GM19324 (cell line): ENCODE results near the gene AP2B1.
"Not testable (repeated sequence)": the region's sequence is repeated elsewhere in the genome, so short reads cannot be mapped to it uniquely, and the experiment has no call there.

Experiments
- ATAC-seq: cut with Tn5 transposase; IDR thresholded peaks from one replicate; pipeline ENCODE4 v1.9.1; 2021; ENCODE audit warnings: mild to moderate bottlenecking, moderate library complexity; ENCODE audit not compliant: unreplicated experiment, low FRiP score

Gene AP2B1

DNA sequence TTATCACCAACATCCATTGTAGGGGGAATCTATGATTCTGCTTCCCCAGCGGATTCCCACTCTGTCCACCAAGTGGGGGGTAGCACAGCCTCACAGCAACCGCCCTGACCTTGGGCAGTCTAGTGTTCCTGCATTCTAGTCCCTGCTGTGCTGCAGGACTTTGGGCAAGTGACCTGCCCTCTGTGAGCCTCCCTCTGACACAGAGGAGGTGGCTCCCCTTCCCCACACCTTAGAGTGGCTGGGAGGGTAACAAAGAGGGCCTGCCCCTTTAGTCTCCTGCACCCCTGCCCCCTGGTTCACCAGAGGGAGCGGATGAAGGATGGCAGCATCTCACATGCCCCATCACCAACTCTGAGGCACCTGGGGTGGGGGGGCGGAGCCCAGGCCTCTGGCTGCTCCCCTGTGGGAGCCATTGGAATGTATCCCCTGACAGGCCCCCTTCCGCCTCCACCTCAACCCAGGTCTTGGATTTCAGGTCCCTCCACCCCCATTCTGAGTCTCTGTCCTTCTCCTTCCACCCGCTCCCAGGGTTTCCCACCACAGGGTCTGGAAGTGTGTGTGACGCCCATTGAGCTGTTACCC is 155.9 kb downstream of the AP2B1 start:
- ATAC-seq: no peak

DNA sequence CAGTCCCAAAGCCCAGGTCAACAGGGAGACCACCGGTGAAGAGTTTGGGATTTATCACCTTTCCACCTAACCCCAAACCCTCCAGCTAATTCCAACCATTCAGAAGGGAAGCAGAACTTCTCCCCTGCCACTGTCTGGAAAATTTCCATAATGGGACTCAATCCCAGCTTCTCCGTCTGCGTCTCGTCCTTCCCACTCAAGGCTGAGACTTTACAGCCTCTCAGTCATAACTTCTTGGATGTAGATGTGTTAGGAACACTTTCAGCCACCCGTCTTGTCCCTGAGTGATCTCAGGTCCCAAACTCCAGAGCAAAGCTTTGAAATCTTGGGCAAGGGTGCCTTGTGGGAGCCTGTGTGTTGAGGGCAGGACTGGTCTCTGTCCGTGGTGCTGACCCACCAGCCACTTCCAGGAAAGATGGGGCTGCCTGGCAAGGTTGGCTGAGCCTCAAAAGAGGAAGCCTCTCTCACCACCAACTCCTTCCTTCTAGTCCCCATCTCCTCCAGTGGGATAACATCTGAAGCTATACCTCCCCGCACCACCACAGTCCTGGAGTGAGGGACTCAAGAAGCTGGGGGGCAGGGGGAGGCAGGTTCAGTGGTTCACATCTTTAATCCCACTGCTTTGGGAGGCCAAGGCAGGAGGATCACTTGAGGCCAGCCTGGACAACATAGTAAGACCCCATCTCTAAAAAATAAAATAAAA is 156.7 kb downstream of the AP2B1 start:
- no peak for ATAC-seq

DNA sequence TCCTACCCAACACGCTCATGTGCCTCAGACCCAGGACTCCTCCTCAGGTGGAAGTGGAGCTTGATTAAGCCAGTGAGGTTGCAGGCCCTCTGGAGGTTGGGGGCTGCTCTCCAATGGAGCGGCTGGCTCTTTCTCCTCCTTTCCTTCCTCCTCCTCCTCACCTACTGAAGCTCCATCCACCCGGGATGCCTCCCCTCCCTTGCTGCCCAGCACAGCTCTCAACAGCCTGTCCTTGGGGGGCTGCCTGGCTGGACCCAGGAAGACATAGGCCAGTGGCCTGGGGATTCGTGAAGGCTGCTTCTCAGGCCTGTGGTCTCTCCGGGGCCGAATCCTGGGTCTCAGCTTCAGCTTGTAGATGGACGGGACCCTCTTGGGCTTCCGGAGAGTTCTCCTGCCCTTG is 157.7 kb downstream of the AP2B1 start:
- no peak for ATAC-seq

DNA sequence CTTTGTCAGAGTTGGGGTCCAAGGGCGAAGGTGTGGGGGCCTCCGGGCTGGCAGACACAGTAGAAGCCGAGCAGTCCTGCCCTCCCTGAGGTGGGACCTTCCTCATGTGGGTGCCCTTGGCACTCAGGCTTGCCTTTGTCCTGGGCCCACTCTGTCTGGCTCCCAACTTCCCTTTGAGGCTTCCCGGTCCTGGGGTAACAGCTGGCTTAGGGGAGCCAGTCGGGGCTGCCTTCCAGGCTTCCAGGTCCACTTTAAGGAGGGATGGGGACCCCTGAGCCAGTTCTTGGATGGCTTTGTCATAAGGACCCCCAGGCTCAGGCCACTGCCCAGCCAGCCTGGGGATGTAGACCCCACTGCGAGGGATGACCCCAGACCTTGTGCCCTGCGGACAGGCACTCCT is 158.1 kb downstream of the AP2B1 start:
- ATAC-seq: no peak

DNA sequence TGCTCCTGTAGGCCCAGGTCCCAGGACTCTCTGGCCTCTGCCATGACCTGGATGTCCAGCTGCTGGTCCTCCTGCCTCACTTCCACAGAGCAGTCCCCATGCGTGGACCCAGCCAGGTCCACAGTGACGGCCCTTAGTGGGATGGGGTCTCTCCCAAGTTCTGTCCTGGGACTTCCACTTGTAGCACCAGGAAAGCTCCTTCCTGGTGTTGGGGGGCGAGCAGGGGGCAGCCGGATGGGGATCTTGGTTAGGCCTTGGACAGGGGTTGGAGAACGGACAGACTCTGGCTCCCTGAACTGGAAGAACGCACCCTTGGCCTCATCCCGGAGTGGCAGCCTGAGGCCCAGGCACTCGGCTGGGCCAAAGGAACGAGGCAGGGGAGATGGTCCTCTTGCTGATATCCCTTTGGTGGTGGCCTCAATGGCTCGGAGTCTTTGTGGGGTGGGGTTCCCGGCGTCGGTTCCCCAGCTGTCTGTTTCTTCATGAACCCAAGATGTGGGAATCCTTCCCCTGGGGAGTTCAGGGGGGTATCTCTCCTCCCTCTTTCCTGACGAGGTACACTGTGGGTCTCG is 158.7 kb downstream of the AP2B1 start:
- ATAC-seq: no peak

DNA sequence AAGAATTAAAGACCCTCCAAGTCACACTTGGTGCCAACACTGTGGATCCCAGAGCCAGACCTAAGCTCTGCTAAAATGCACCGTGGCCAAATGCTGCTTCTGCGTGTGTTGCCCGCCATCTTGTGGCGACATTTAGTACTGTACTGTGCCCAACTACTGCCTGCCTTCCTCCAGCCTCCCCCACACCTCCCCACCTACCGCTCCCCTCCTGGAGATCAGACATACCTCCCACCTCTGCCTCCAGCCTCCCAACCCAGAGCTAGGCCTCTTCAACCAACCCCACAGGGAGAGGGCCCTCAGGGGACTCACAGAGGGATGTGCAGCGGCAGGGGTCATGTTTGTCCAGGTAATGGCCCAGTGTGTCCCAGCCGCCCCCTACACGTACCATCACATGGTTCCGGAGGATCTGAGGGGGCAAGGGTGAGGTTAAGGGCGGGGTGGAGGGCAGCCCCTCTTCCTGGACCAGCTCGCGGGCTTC is 160.5 kb downstream of the AP2B1 start:
- no peak for ATAC-seq

DNA sequence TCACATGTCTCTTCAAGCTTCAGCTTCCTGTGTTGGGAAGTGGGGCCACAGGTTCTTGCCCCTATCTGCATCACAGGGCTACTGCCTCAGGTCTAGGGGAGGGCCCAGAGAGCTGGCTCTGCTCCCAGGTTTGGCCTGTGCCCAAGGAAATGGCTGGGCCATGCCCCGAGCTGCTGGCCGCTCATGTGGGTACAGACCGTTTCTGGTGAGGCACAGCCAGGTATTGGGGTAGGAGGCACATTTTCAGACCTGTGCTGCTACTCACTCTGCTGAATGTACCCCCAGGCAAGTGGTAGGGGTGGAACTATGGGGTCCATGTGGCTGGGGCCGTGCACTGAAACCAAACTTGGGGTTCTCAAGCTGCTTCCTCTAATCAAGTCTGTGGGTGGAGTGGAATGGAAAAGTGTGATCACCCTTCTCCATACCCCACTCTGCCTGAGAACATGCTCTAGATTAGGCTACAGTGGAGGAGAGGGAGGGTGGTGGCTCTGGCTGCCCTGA is 161.3 kb downstream of the AP2B1 start:
- no peak for ATAC-seq

DNA sequence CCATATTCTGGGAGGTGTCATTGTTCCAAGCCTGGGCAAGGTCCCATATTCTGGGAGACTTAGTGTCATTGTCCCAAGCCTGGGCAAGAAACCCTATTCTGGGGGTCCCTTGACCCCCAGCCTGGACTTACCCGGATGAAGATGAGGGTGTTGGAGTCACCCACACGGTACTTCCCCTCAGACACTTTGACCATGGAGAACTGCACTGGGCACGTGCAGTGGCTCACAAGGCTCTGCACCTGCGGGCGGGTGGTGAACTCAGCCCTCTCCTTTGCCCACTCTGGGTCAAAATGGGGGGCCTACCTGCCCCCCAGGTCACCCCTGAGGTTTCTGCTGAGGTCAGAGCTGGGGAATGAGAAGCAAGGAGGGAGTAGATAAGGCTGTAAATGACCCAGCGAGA is 161.9 kb downstream of the AP2B1 start:
- ATAC-seq: no peak

DNA sequence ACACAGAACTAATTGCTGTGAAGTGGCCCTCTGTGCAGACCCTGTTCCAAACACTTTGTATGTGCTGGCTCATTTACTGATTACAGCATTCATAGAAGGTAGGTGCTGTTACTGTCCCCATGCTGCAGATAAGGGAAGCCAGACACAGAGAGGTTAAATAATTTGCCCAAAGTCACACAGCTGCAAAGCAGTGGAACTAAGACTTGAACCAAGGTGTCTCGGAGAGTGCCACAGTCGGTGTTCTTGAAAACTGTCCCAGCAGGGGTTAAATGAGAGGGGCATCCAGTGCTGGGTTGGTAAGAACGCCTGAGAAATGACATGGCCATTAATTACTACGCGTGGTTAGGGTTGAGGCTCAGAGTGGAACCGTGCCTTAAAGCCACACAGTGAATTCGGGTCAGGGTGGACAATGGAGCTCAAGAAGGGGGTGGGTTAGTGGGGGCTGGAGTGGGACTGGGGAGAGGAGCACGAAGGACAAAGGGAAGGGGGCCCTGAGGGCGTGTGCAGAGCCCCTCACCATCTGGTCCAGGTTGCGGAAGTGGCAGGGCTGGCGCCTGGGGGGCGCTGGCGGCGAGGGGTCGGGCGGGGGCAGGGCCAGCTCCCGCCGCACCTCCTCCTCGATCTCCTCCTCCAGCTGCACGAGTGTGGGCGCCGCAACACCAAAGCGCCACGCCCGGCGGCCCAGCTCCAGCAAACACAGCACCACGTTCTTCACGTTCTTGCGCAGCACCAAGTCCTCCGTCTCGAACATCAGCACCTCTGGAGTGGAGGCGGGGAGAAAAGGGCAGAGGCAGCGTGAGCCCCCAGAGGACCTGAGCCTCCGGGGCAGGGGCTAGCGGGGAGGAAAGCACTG is 162.7 kb downstream of the AP2B1 start:
- no peak for ATAC-seq

DNA sequence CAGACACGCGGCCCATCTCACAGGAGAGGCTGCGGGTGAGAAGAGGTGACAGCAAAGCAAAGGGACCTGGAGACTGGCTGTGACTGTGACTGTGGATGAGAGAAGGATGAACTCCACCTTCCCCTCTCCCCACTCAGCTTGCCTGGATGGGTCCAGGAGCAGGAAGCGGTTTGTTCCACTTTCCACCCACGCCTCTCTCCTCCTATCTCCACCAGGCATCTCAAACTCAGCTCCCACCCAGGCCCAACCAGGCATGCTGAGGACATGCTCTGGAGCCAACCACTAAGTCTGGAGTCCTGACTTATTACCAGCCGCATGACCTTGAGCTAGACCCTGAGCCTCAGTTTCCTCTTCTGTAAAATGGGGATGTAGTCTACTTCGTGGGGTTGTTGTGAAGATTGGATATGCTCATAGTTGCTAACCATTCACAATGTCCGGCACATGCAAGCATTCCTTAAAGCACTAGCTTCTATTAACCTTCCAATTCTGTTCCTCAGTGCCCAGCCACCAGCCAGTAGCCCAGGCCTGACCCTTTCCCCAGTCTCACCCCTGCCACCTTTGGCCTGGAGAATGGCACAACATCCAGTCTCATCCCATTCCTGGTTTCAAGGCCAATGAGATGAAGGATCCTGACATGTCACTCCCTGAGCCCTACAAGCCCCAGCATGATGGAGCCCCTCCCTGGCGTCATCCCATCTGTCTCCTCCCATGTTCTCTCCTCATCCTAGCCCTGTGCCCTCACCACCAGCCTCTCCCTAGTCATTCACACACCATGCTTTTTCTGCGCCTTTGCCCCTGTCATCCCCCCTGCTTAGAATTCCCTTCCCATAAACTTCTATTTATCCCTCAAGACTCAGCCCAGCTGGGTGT is 163.6 kb downstream of the AP2B1 start:
- ATAC-seq: no peak

DNA sequence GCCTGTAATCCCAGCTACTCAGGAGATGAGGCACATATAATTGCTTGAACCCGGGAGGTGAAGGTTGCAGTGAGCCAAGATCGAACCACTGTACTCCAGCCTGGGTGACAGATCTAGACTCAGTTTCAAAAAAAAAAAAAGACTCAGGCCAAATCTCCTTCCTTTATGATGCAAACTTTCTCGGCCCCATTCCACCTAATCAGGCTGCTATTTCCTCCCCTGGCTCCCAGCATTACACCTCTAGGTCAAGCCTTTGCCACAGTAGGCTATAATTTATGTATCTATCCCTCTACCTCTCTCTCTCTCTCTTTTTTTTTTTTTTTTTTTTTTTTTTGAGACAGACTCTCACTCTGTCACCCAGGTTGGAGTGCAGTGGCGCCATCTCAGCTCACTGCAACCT is 164.4 kb downstream of the AP2B1 start:
- not testable (repeated sequence) for ATAC-seq

DNA sequence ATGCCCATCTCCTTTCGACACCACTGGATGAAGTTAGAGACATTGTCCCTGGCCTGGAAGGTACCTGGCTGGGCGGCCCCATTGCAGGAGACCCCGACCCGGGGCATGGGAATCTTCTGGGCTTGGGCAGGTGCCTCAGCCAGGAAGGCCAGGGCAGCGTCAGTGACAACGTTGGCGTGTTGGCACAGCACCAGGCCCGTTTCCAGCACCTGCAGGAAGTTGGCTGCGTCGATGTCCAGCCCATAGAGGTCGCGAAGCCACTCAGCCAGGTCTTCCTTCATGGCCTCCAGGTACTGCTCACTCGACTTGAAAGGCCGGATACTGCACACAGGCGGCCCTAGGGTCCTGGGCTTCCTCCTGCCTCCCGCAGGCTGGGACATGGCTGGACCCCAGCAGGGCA is 165.3 kb downstream of the AP2B1 start:
- no peak for ATAC-seq

DNA sequence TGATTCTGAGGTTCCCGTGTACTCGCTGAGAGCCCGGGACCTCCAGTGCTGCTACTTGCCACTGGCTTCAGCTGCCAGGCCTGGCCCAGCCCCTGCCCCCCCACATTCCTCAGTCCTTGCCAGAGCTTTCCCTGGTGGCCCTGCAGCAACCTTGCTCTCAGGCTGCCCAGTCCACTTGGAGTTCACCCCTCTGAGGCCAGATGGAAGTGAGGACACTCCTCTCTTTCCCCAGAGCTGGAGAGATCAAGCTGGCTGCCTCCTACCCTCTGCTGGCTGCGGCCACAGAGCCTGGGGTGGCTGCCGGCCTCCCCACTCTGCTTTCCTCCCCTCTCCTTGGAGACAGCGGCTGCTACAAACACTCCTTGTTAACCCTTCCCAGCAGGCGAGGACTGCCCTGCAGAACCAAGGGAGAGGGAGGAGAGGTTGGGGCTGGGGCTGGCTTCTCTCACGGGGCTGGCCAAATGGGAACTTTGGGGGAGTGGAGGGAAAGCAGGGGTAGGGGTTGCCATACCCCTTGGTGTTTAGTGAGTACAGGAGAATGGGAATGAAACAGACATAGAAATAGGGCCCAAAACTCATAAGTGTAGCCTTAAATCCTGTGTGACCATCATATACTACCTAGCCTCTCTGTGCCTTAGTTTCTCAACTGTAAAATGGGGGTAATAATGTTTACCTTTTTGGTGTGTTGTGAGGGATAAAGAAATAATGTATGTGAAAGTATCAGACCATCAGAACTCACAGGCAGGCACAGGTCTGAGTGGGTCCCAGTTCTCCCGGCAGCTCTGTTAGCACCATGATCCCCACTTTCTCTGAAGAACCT is 166.0 kb downstream of the AP2B1 start, which contains the start of gene GAS2L2:
TSS of gene GAS2L2 (minus strand) at position 295 of the 820 bp plus-strand sequence. CDS start 389 bp downstream, outside the sequence.
- no peak for ATAC-seq

DNA sequence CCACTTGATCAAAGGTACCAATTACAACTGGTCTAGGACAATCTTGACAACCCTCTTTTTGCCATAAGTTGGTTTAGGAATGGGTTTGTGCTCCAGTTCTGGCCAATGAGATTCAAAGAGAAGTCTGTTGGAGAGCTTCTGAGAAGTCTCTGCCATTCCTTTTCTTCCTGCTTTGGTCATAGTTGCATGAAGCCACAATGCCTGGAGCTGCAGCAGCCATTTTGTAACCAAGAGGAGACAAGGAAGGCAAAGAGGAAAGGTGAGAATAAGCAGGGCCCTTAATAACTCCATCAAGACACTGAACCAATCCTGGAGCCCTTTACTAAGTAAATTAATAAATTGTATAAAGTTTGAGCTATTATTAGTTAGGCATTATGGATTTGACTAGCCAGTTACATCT is 170.1 kb downstream of the AP2B1 start:
- ATAC-seq: no peak

DNA sequence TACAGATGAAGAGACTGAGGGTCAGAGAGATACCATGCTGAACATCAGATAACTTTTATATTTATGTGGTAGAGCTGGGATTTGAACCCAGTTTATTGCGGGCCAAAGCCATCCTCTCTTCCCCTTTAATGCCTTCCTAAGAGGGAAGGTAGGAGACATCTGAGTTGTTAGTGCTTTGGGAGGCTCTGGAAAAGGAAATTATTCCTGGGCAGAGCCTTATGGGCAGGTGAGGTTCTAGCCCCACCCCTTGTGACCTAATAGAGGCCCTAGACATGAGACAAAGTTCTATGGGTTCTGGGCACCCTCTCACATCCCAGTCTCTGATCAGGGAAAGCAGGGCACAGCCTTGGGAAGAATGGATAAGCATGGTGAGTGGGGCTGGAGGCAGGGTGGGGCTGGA is 173.5 kb downstream of the AP2B1 start, which contains the start of gene C17orf50:
TSS of gene C17orf50 (plus strand) at position 301 of the 400 bp plus-strand sequence. CDS start at position 356, 55 bp downstream.
- ATAC-seq: no peak

DNA sequence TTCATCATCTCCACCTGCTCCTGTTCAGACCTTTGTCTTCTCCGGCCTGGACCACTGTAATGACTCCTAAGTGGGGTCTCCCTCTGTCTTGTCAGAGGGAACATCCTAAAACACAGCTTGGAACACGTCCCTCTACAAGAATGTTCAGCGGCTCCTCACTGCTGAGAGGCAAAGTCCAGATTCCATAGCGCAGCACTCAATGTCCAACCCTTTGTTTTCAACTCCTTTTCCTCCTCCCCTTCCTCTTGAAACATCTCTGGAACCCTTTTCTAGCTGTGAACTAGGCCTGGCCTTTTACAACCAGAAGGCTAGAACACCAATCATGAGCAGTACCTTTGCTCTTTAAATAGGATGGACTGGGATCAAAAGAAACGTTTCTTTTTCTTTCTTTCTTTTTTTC is 174.5 kb downstream of the AP2B1 start:
- no peak for ATAC-seq

DNA sequence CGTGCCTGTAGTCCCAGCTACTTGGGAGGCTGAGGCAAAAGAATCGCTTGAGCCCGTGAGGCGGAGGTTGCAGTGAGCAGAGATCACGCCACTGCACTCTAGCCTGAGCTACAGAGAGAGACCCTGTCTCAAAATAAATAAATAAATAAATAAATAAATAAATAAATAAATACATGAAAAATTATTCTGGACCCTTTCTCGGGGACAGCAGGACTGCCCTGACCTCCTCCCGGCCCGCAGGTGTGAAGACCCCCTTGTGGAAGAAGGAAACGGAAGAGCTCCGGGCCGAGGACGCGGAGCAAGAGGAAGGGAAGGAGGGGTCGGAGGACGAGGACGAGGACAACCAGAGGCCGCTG is 176.6 kb downstream of the AP2B1 start:
- no peak for ATAC-seq

DNA sequence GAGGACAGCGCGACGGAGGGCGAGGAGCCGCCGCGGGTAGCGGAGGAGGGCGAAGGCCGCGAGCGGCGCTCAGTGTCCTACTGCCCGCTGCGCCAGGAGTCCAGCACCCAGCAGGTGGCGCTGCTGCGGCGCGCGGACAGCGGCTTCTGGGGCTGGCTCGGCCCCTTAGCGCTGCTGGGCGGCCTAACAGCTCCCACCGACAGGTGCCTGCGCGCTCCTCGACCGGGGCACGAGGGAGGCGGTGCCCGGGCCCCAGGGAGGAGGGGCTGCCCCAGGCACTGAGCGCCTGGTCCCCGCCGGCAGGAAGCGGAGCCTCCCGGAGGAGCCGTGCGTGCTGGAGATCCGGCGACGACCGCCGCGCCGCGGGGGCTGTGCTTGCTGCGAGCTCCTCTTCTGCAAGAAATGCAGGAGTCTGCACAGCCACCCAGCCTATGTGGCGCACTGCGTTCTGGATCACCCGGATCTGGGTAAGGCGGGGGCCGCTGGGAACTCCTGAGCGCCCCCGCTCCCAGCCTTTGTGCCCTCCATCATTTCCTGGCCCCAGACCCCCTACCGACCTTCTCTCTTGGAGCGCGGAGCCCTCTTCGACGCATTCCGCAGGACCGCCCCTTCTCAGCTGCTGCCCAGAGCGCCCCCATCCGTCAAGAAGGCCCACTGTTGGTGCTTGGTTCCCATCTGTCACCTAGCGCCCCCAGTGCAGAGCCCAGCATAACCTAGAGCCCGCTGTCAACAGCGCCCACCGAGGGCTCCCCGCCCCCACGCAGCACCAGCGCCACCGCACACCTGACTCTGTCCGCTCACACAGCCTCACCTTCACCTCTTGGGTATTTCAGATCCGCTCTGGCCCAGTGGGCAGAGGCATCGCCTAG is 177.2 kb downstream of the AP2B1 start:
- peak; percentile 87 for ATAC-seq
